Medulla oblongata (tissue), 1 donor: ENCODE measurements around the gene ARHGAP22.
"Not testable (repeated sequence)": the region's sequence is repeated elsewhere in the genome, so short reads cannot be mapped to it uniquely, and the experiment has no call there.

Experiments used
- DNase-seq: peaks from one replicate; pipeline ENCODE4 v3.0.0-alpha.2; 2015; ENCODE audit errors: extremely low spot score

Gene ARHGAP22, protein sequence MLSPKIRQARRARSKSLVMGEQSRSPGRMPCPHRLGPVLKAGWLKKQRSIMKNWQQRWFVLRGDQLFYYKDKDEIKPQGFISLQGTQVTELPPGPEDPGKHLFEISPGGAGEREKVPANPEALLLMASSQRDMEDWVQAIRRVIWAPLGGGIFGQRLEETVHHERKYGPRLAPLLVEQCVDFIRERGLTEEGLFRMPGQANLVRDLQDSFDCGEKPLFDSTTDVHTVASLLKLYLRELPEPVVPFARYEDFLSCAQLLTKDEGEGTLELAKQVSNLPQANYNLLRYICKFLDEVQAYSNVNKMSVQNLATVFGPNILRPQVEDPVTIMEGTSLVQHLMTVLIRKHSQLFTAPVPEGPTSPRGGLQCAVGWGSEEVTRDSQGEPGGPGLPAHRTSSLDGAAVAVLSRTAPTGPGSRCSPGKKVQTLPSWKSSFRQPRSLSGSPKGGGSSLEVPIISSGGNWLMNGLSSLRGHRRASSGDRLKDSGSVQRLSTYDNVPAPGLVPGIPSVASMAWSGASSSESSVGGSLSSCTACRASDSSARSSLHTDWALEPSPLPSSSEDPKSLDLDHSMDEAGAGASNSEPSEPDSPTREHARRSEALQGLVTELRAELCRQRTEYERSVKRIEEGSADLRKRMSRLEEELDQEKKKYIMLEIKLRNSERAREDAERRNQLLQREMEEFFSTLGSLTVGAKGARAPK

DNA sequence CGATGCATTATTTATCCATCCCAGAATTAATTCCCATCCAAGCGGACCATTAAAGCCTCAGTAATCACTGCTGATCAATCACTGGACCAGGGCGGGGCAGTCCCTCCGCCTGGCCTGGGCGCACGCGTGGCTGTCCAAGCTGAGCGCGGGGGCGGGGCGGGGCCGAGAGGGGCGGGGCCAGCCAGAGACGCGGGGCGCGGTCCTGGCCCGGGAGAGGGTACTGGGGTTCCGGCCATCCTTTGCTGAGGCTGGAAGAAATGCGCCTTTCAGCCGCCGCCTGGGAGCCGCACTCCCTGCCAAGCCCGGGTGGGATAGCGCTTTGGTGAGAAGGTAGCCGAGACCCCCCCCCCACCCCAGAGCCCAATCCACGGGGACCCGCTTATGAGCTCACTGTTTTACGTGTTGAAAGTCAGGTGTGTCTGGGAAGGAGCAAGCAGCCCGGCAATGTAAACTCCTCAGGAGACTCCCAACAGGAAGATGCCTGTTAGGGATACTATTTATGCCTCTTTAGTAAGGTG is at the start of gene ARHGAP22:
ARHGAP22 (minus strand) TSS at position 83 of the 518 bp plus-strand sequence. CDS start 277 bp downstream, outside the sequence.
- DNase-seq, result peak; percentile 73

DNA sequence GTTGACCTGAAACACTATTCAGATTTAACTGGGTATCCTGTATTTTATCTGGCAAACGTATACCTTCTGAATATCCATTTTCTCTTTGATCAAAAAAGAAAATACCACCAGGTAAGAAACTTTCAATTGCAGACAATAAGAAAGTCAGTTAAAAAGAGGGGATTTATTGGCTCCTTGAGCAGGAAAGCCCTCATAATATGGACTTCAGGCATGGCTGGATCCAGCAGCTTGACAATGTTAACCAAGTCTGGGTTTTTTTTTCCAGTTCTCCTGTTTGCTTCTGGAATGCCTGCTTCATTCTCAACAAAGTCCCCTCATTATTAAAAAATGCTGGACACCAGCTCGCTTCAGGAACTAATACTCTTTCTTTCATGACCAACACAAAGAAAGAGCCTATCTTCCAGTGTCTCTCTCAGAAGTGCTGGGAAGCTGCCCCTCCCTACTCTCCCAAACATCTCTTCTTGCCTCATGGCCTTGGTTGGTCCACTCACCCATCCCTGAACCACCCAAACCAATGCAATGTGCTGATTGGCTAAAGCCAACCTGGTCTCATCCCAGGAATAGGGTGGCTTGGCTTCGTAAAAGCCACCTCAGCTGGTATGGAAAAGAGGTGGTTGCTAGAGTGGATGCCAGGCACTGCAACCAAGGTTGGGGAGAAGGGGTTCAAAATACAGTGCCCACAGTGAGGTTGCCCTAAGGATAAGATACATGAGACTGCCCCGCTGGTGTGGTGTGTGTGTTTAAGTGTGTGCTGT is 49.2 kb upstream of the ARHGAP22 start:
- no peak for DNase-seq

- no peak for DNase-seq
Observed at GRCh38 chr10:48653347-48653746, 48.5 kb upstream of the ARHGAP22 start.

- no peak for DNase-seq
Observed at GRCh38 chr10:48652344-48652743, 47.5 kb upstream of the ARHGAP22 start.

GRCh38 chr10:48651839-48652238 is 47.0 kb upstream of the ARHGAP22 start:
- no peak for DNase-seq

DNA sequence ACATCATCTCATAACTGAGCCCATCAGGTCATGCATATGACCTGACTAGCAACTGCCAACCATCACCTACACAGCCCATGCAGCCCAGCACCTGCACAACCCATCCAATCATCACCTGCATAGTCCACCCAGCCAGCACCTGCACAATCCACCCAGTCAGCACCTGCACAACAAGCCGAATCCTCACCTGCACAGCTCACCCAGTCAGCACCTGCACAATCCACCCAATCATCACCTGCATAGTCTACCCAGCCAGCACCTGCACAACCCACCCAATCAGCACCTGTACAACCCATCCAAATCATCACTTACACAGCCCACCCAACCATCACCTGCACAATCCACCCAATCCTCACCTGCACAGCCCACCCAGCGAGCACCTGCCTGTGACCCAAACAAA is 46.4 kb upstream of the ARHGAP22 start:
- DNase-seq, result no peak

DNA sequence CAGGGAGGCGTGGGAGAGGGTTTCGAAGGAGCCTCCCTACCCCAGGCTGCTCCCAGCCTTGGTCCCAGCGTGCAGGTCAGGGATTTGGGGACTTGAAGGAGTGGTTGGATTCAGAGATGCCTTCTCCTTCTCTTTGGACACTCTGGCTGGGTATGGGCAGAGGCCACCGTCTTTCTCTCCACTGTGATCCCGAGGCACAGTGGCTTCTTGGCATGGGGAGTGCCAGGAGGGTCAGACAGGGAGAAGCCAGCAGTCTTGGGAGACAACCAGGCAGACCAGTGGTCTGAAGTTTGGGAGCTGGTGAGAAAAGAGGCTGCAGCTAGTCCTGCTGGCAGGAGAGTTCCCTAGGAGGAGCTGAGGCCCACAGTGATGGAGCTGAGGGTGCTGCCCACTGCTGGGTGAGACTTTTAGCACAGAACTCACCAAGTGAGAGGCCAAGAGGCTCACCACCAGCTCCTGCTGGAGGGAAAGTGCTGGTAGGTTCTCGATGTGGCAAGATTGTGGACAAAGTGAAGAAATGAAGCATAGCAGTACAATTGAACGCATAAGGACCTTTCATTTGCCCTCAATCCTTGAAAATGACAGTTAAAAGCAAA is 44.6 kb upstream of the ARHGAP22 start:
- DNase-seq, result peak; percentile 70

GRCh38 chr10:48648172-48648942 is 43.5 kb upstream of the ARHGAP22 start:
- no peak for DNase-seq

- DNase-seq, result not testable (repeated sequence)
Observed at GRCh38 chr10:48647073-48647472, 42.2 kb upstream of the ARHGAP22 start.

GRCh38 chr10:48645600-48645999 is 40.7 kb upstream of the ARHGAP22 start:
- peak; percentile 68 for DNase-seq

DNA sequence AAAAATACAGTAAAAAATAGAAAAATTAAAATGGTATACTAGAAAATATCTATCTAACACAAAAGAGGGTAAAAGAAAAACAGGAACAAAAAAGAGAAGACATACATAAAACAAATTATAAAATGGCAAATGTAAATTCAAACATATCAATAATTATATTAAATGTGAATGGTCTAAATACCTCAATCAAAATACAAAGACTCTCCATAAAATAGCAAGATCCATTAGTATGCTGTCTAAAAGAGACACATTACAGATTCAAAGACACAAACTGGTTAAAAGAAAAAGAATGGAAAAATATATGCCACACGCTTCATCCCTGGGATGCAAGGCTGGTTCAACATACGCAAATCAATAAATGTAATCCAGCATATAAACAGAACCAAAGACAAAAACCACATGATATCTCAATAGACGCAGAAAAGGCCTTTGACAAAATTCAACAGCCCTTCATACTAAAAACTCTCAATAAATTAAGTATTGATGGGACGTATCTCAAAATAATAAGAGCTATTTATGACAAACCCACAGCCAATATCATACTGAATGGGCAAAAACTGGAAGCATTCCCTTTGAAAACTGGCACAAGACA is 36.3 kb upstream of the ARHGAP22 start:
- DNase-seq, result not testable (repeated sequence)

- DNase-seq, result no peak
Observed at GRCh38 chr10:48640326-48640725, 35.5 kb upstream of the ARHGAP22 start.

GRCh38 chr10:48639632-48640031 is 34.8 kb upstream of the ARHGAP22 start:
- DNase-seq, result no peak

DNA sequence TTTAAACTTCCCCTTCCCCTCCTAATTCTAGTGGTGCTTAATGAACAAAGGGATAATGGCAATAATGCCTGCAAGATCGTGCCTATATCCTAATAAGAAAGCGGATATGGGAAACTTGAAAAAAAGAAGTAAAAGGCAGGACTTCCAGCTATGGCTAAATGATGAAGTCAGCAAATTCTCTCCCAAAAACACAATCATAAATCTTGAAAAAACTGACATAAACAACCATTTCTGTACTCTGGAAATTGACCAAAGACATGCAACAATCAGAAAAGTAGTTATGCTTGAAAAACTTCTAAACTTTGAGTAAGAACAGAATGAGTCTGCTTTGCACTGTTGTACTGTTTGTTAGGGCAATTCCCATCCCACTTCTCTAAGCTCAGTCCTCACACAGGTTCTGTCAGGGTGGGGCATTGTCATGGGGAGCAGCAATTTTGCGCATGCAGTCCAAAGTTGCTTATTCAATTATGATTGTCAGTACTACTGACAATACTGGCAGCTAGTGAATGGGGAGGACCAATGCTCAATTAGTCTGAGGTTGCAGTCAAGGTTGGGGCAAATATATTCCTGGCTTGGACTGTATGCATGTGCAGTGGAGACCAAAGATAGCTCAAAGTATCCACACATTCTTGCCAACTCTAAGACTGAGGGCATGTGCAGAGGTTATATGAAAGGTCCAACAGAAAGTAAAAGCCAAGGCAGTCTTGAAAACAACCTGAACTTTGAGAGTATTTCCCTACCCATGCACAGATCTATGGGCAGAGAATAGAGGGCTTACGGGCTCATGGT is 34.1 kb upstream of the ARHGAP22 start:
- no peak for DNase-seq

DNA sequence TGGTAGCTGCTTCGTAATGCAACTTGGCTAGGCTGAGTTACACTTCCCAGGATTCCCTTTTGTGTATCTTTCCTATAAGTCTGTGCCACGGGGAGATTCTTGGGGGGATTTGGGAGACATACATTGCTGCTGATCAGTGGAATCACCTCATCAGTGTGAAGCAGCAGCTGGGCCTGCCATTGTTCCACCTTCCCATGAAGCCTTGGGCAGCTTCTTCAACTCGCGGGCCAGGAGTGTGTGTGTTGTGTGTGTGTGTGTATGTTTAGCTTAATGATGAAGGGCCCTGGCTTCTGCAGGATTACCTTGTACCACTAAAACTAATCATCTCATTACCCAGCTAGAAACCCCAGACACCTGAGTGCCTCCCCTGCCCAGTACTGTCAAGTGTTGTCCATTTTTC is 33.3 kb upstream of the ARHGAP22 start:
- DNase-seq, result no peak

DNA sequence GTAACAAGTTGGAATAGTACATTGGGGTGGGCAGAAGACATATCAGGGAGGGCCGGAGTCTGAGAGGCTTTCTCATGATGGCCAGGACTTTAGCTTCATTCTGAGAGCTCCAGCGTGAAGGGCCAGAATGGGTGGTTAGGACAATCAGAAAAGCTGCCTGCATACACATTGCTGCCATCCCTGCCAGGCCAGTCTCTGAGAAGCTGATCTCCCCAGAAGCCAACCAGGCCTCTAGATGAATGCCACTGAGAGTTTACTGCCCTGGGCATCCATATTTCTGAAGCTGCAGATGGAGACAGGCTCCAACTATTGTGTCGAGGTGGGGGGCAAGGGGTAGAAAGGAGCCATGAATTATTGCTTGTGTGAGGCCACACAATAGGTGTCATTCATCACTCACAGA is 32.0 kb upstream of the ARHGAP22 start:
- no peak for DNase-seq

- DNase-seq, result no peak
Observed at GRCh38 chr10:48636231-48636630, 31.4 kb upstream of the ARHGAP22 start.

- DNase-seq, result no peak
Observed at GRCh38 chr10:48634984-48635557, 30.2 kb upstream of the ARHGAP22 start.
